HK-2 (cell line): Measurements from ENCODE around the gene MEIS3.
A peak's percentile ranks its signal among the peaks of the same experiment; 100 is the strongest.

ENCODE experiments used
- DNase-seq: peaks from one replicate; pipeline ENCODE4 v3.0.0-alpha.2; 2018; ENCODE audit not compliant: unreplicated experiment

MEIS3 gene

GRCh38 chr19:47435196-47435595, 15.9 kb upstream of the MEIS3 start:
- no peak for DNase-seq

GRCh38 chr19:47434088-47434487, 14.8 kb upstream of the MEIS3 start:
- DNase-seq: no peak

GRCh38 chr19:47433121-47433520, 13.8 kb upstream of the MEIS3 start:
- DNase-seq: no peak

- no peak for DNase-seq
These were observed 13.2 kb upstream of the MEIS3 start for GRCh38 chr19:47432499-47432898.

GRCh38 chr19:47432091-47432490, 12.8 kb upstream of the MEIS3 start:
- no peak for DNase-seq

GRCh38 chr19:47430041-47430802, 10.9 kb upstream of the MEIS3 start:
- no peak for DNase-seq

- DNase-seq: no peak
These were observed 9.9 kb upstream of the MEIS3 start for GRCh38 chr19:47429140-47429793.

- peak; percentile 96 for DNase-seq
These were observed 9.0 kb upstream of the MEIS3 start for GRCh38 chr19:47428177-47428894.

- peak; percentile 81 for DNase-seq
These were observed 8.2 kb upstream of the MEIS3 start for GRCh38 chr19:47427241-47428176.

GRCh38 chr19:47423203-47423882, 4.0 kb upstream of the MEIS3 start:
- DNase-seq: no peak

GRCh38 chr19:47422417-47423163, 3.3 kb upstream of the MEIS3 start:
- DNase-seq: no peak

- DNase-seq: peak; percentile 62
These were observed 2.6 kb upstream of the MEIS3 start for GRCh38 chr19:47421844-47422395.

- no peak for DNase-seq
These were observed 2.0 kb upstream of the MEIS3 start for GRCh38 chr19:47421244-47421786.

- no peak for DNase-seq
These were observed 462 bp upstream of the MEIS3 start for GRCh38 chr19:47419789-47420188.

GRCh38 chr19:47418692-47419029, 666 bp downstream of the MEIS3 start:
- no peak for DNase-seq

- no peak for DNase-seq
These were observed 1.3 kb downstream of the MEIS3 start for GRCh38 chr19:47417746-47418691.

GRCh38 chr19:47417107-47417745, 2.1 kb downstream of the MEIS3 start:
- DNase-seq: no peak

- no peak for DNase-seq
These were observed 2.7 kb downstream of the MEIS3 start for GRCh38 chr19:47416643-47416985.
